ENCODE results near the gene AMIGO3. TPM values are rescaled to one million over a fixed set of nuclear protein-coding genes. Genes with fewer than 3 reads are reported as not detected.
"Not testable (repeated sequence)": the region's sequence is repeated elsewhere in the genome, so short reads cannot be mapped to it uniquely, and the experiment has no call there.

The AMIGO3 gene
- total and polyA plus RNA-seq, 4 donors = 0.11 to 1.1 TPM; not detected in 2

DNA sequence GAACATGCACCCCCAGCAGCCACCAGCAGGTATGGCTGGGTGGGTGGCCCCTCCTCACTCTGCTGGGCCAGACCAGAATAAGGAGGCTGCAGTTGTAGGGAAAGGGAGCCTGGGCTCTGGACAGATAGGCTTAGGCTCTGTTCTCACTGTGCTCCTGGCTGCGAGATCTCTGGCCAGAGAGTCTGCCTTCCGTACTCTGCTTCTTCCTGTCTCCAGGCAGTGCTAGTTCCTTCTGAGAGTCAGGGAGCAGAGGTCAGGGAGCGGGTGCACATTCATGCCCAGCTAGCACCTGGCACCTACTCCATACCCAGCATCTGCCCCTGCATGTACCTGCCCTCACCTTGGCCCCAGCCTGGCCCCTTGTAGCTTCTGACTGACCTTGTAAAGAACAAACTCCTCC, 28.0 kb downstream of the AMIGO3 start:
- 76% methylated on average over 3 of the region's 3 CpGs for WGBS
- H3K4me1 ChIP-seq (ENCODE audit: control insufficient read depth in 4 of 4, insufficient read depth in 4 of 4, low read length in 3 of 4) = peaks cover 6 to 39% (median 28%) of the 10 kb centered on the region in 4 donors
- H3K27ac ChIP-seq (ENCODE audit: low read depth in 1 of 2, low read length in 2 of 2); DNase-seq (ENCODE audit: low spot score); H3K36me3 ChIP-seq (ENCODE audit: control insufficient read depth in 4 of 4, insufficient read depth in 3 of 4, low read depth in 1 of 4, low read length in 3 of 4); H3K9me3 ChIP-seq (ENCODE audit: control insufficient read depth in 4 of 4, low read length in 3 of 4); H3K9ac ChIP-seq (ENCODE audit: low read depth in 1 of 2, low read length in 2 of 2); H3K4me3 ChIP-seq (ENCODE audit: low read depth in 1 of 3, low read length in 3 of 3); H3K27me3 ChIP-seq (ENCODE audit: control insufficient read depth in 4 of 4, insufficient read depth in 4 of 4, low read length in 3 of 4): not testable (repeated sequence)

DNA sequence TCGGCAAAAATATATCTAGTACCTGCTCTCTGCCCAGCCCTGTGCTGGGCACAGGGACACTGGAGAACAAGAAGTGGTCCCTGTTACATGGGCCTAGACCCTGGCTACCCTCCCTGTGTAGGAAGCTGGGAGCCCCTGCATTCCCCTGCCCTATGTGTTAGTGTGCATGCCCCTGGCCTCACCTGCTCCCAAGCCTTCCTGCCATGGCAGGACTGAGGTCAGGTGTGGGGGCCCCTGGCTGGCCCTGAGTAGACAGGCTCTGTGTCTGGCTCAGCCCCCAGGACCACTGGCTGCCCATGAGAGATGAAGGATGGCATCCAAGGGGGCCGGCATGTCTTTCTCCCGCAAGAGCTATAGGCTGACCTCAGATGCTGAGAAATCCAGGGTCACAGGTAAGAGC, 28.6 kb downstream of the AMIGO3 start:
- Histone ChIP-seq H3K4me1 (ENCODE audit: control insufficient read depth in 4 of 4, insufficient read depth in 4 of 4, low read length in 3 of 4) (peaks cover 8 to 39% (median 28%) of the 10 kb centered on the region in 4 donors), H3K4me3 (ENCODE audit: low read depth in 1 of 3, low read length in 3 of 3) (peak overlapping the region in 1 of 3 donors; percentile 13)
- H3K9me3 ChIP-seq (ENCODE audit: control insufficient read depth in 4 of 4, low read length in 3 of 4); DNase-seq (ENCODE audit: low spot score); H3K27ac ChIP-seq (ENCODE audit: low read depth in 1 of 2, low read length in 2 of 2); H3K36me3 ChIP-seq (ENCODE audit: control insufficient read depth in 4 of 4, insufficient read depth in 3 of 4, low read depth in 1 of 4, low read length in 3 of 4); H3K9ac ChIP-seq (ENCODE audit: low read depth in 1 of 2, low read length in 2 of 2); H3K27me3 ChIP-seq (ENCODE audit: control insufficient read depth in 4 of 4, insufficient read depth in 4 of 4, low read length in 3 of 4): not testable (repeated sequence)
- 93% methylated on average over 3 of the region's 3 CpGs for WGBS

DNA sequence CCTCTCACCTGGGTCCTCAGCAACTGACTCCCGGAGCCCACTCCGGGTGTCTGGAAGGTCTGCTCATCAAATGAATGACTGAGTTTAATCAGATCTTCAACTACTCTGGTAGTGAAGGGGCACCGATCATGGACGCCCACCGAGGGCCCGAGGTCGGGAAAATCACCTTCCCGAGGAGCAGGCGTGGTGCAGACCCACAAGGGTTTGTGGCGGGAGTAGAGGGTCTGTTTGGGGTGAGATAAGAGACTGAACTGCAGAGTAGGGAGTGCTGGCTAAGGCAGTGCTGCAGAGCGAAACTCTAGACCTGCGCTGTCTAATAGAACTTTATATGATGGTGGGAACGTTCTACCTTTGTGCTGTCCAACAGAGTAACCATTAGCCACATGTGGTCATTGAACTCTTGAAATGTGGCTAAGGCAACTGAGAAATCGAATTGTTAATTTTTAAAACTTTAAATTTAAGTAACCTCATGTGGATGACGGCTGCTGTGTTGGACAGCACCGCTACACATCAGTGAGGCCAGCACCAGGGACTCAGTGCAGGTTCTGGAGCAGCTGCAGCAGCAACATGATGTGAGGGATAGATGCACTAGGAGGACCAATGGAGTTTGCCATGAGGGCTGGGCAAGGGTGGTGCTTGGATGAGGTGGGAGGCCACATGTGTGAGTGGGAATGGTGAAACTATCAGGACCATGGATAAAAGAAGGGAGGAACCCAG, 29.4 kb downstream of the AMIGO3 start:
- peak overlapping the region; percentile 68 to 99 for H3K9ac ChIP-seq (ENCODE audit: low read depth in 1 of 2, low read length in 2 of 2)
- H3K36me3 ChIP-seq (ENCODE audit: control insufficient read depth in 4 of 4, insufficient read depth in 3 of 4, low read depth in 1 of 4, low read length in 3 of 4); H3K27me3 ChIP-seq (ENCODE audit: control insufficient read depth in 4 of 4, insufficient read depth in 4 of 4, low read length in 3 of 4); H3K9me3 ChIP-seq (ENCODE audit: control insufficient read depth in 4 of 4, low read length in 3 of 4); DNase-seq (ENCODE audit: low spot score): not testable (repeated sequence)
- WGBS = 6% methylated on average over 16 of the region's 16 CpGs
- peak; percentile 53 for TF ChIP-seq REST (IDR thresholded peaks at IDR 0.05)
- H3K27ac ChIP-seq (ENCODE audit: low read depth in 1 of 2, low read length in 2 of 2) = peak overlapping the region; percentile 88 to 97
- peaks cover 8 to 39% (median 28%) of the 10 kb centered on the region in 4 donors for H3K4me1 ChIP-seq (ENCODE audit: control insufficient read depth in 4 of 4, insufficient read depth in 4 of 4, low read length in 3 of 4)
- peak overlapping the region; percentile 86 to 92 (median 92) for H3K4me3 ChIP-seq (ENCODE audit: low read depth in 1 of 3, low read length in 3 of 3)

GRCh38 chr3:49689046-49689907, 30.2 kb downstream of the AMIGO3 start, which contains the start of the genes MST1 and RNF123:
TSS of gene MST1 (minus strand) at chr3:49689474. CDS start at chr3:49688691, 783 bp downstream.
TSS of gene RNF123 (plus strand) at chr3:49689557. CDS start at chr3:49691166, 1,609 bp downstream.
- peaks cover 8 to 36% (median 26%) of the 10 kb centered on the region in 4 donors for H3K4me1 ChIP-seq (ENCODE audit: control insufficient read depth in 4 of 4, insufficient read depth in 4 of 4, low read length in 3 of 4)
- H3K36me3 ChIP-seq (ENCODE audit: control insufficient read depth in 4 of 4, insufficient read depth in 3 of 4, low read depth in 1 of 4, low read length in 3 of 4) = peaks cover 2 to 6% (median 4%) of the 10 kb centered on the region in 4 donors
- no peaks in the 10 kb centered on the region for H3K9me3 ChIP-seq (ENCODE audit: control insufficient read depth in 4 of 4, low read length in 3 of 4)
- peak within 1 kb of the TSS; percentile 84 to 99 for H3K9ac ChIP-seq (ENCODE audit: low read depth in 1 of 2, low read length in 2 of 2)
- H3K27ac ChIP-seq (ENCODE audit: low read depth in 1 of 2, low read length in 2 of 2) = peak within 1 kb of the TSS; percentile 88 to 97
- peak within 1 kb of the TSS; percentile 86 to 92 (median 92) for H3K4me3 ChIP-seq (ENCODE audit: low read depth in 1 of 3, low read length in 3 of 3)
- no peaks in the 10 kb centered on the region for H3K27me3 ChIP-seq (ENCODE audit: control insufficient read depth in 4 of 4, insufficient read depth in 4 of 4, low read length in 3 of 4)
- 1% methylated on average over 66 of the region's 66 CpGs for WGBS
- peak; percentile 89 for DNase-seq (ENCODE audit: low spot score)
- TF ChIP-seq FOXA2 (IDR thresholded peaks at IDR 0.05) (no peak), EGR1 (IDR thresholded peaks at IDR 0.05; ENCODE audit: low read depth in 2 of 2) (no peak), JUND (IDR thresholded peaks at IDR 0.05) (no peak), NR2F2 (IDR thresholded peaks at IDR 0.05) (no peak), CTCF (IDR thresholded peaks at IDR 0.05; ENCODE audit: low read depth, low read length, missing input control) (peak; percentile 21), HNF4A (conservative IDR thresholded peaks at IDR 0.05) (no peak), HNF4G (IDR thresholded peaks at IDR 0.05) (no peak), RAD21 (IDR thresholded peaks at IDR 0.05) (peak in 1 of 2 donors; percentile 32), FOXA1 (IDR thresholded peaks at IDR 0.05) (peak; percentile 35)
- TF ChIP-seq, protein P1, sequence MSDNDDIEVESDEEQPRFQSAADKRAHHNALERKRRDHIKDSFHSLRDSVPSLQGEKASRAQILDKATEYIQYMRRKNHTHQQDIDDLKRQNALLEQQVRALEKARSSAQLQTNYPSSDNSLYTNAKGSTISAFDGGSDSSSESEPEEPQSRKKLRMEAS (IDR thresholded peaks at IDR 0.05) = no peak
- TF ChIP-seq, protein P2, sequence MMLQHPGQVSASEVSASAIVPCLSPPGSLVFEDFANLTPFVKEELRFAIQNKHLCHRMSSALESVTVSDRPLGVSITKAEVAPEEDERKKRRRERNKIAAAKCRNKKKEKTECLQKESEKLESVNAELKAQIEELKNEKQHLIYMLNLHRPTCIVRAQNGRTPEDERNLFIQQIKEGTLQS (IDR thresholded peaks at IDR 0.05) = no peak
- TF ChIP-seq, protein P3, sequence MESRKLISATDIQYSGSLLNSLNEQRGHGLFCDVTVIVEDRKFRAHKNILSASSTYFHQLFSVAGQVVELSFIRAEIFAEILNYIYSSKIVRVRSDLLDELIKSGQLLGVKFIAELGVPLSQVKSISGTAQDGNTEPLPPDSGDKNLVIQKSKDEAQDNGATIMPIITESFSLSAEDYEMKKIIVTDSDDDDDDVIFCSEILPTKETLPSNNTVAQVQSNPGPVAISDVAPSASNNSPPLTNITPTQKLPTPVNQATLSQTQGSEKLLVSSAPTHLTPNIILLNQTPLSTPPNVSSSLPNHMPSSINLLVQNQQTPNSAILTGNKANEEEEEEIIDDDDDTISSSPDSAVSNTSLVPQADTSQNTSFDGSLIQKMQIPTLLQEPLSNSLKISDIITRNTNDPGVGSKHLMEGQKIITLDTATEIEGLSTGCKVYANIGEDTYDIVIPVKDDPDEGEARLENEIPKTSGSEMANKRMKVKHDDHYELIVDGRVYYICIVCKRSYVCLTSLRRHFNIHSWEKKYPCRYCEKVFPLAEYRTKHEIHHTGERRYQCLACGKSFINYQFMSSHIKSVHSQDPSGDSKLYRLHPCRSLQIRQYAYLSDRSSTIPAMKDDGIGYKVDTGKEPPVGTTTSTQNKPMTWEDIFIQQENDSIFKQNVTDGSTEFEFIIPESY (IDR thresholded peaks at IDR 0.05) = peak; percentile 83
